Activated naive CD8-positive, alpha-beta T cell treated with anti-CD3 and anti-CD28 coated beads, Interleukin-2, amount 50 U/mL, for 24 hours (primary cell): Measurements from ENCODE around the gene GTF3C4.

Experiments
- ATAC-seq: fragments of 150-1000 bp; cut with Tn5 transposase; one replicate; pipeline ENCODE4 v1.10.0; 2021
- DNase-seq: peaks from one replicate; pipeline ENCODE4 v3.0.0; 2021
- H3K27ac Mint-ChIP-seq: one replicate; pipeline ENCODE4 v1.8.0; 2021; ENCODE audit warnings: mild to moderate bottlenecking, mixed read lengths
- H3K27me3 Mint-ChIP-seq: one replicate; pipeline ENCODE4 v1.8.0; 2021; ENCODE audit warnings: mixed read lengths
- H3K36me3 Mint-ChIP-seq: one replicate; pipeline ENCODE4 v1.8.0; 2021; ENCODE audit warnings: low read depth, mixed read lengths
- H3K4me1 Mint-ChIP-seq: one replicate; pipeline ENCODE4 v1.8.0; 2021; ENCODE audit warnings: mixed read lengths
- H3K4me3 Mint-ChIP-seq: one replicate; pipeline ENCODE4 v1.8.0; 2021; ENCODE audit warnings: mild to moderate bottlenecking, moderate library complexity, mixed read lengths
- H3K9me3 Mint-ChIP-seq: one replicate; pipeline ENCODE4 v1.8.0; 2021; ENCODE audit warnings: mixed read lengths

Gene GTF3C4, protein sequence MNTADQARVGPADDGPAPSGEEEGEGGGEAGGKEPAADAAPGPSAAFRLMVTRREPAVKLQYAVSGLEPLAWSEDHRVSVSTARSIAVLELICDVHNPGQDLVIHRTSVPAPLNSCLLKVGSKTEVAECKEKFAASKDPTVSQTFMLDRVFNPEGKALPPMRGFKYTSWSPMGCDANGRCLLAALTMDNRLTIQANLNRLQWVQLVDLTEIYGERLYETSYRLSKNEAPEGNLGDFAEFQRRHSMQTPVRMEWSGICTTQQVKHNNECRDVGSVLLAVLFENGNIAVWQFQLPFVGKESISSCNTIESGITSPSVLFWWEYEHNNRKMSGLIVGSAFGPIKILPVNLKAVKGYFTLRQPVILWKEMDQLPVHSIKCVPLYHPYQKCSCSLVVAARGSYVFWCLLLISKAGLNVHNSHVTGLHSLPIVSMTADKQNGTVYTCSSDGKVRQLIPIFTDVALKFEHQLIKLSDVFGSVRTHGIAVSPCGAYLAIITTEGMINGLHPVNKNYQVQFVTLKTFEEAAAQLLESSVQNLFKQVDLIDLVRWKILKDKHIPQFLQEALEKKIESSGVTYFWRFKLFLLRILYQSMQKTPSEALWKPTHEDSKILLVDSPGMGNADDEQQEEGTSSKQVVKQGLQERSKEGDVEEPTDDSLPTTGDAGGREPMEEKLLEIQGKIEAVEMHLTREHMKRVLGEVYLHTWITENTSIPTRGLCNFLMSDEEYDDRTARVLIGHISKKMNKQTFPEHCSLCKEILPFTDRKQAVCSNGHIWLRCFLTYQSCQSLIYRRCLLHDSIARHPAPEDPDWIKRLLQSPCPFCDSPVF

GRCh38 chr9:132670457-132671391 lies at the start of gene GTF3C4:
TSS of gene GTF3C4 (plus strand) at chr9:132670464. CDS start at chr9:132670599, 135 bp downstream.
- Mint-ChIP-seq H3K4me1 (peaks cover 47% of the 10 kb centered on the region), H3K27me3 (no peaks in the 10 kb centered on the region), H3K36me3 (peaks cover 33% of the 10 kb centered on the region), H3K4me3 (peak within 1 kb of the TSS; percentile 89), H3K27ac (peak within 1 kb of the TSS; percentile 92), H3K9me3 (no peaks in the 10 kb centered on the region)
- DNase-seq: peak; percentile 87
- ATAC-seq: peak; percentile 31

DNA sequence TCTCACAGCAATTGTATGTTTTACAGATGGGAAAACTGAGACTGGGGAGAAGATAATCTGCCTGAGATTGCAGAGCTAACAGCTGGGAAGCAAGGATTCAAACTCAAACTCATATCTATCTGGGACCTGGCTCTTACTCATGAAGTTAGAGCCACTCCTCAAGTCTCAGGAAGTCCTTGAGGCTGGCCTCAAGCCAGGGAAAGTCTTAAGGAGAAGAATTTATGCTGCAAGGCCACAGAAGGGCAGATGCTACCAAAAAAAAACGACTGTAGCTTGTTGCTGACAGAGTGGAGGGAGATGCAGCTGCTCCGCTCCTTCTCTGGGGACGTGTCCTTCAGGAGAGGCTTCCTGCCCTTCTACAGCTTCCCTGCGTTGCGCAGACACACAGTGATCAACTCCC lies 48.1 kb upstream of the GTF3C4 start:
- H3K9me3 Mint-ChIP-seq: no peaks in the 10 kb centered on the region
- H3K4me1 Mint-ChIP-seq: no peaks in the 10 kb centered on the region
- no peak overlapping the region for H3K27ac Mint-ChIP-seq
- peaks cover 63% of the 10 kb centered on the region for H3K36me3 Mint-ChIP-seq
- H3K27me3 Mint-ChIP-seq: no peaks in the 10 kb centered on the region
- ATAC-seq: no peak
- no peak for DNase-seq
- no peak overlapping the region for H3K4me3 Mint-ChIP-seq

DNA sequence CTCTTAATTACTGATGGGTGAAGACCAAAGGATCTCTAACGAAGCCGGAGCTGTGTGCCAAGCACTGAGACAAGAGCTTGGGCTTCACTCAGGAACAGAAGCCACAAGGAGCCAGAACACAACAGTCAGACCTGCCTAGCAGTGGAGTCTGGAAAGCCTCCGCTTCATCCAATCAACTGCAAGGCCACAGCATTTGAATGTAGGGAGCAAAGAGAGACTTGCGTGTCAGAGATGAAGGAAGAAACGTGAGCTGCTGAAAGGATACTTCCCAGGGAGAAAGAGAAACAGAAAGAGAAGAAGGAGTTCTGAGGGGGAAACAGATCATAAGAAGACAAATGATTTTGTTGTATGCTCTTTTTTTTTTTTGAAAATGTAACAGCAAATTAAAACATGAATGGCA lies 44.0 kb upstream of the GTF3C4 start:
- H3K27ac Mint-ChIP-seq: no peak overlapping the region
- H3K9me3 Mint-ChIP-seq: no peaks in the 10 kb centered on the region
- H3K4me1 Mint-ChIP-seq: no peaks in the 10 kb centered on the region
- no peaks in the 10 kb centered on the region for H3K27me3 Mint-ChIP-seq
- no peak overlapping the region for H3K4me3 Mint-ChIP-seq
- peaks cover 70% of the 10 kb centered on the region for H3K36me3 Mint-ChIP-seq
- DNase-seq: no peak
- no peak for ATAC-seq

DNA sequence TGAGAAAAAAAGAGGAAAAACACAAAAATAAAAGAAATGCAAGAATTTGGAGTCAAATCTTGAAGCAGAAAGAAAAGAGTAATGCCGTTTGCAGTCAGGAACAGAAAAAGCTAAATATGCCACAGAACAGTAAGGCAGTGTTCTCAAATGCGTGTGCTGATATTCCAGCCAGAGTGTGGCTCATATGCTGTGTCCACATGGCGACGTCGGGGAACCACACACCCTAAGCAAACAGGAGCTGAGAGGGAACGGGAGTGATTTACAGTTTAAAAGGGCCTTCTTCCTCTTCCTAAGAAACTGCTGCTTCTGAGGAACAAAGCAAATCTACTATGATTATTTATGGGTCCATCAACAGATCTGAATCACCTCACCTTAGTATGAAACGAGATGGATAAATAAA lies 43.2 kb upstream of the GTF3C4 start:
- H3K4me1 Mint-ChIP-seq: no peaks in the 10 kb centered on the region
- H3K27ac Mint-ChIP-seq: no peak overlapping the region
- DNase-seq (no peak), ATAC-seq (no peak)
- peaks cover 70% of the 10 kb centered on the region for H3K36me3 Mint-ChIP-seq
- no peaks in the 10 kb centered on the region for H3K27me3 Mint-ChIP-seq
- no peak overlapping the region for H3K4me3 Mint-ChIP-seq
- H3K9me3 Mint-ChIP-seq: no peaks in the 10 kb centered on the region

DNA sequence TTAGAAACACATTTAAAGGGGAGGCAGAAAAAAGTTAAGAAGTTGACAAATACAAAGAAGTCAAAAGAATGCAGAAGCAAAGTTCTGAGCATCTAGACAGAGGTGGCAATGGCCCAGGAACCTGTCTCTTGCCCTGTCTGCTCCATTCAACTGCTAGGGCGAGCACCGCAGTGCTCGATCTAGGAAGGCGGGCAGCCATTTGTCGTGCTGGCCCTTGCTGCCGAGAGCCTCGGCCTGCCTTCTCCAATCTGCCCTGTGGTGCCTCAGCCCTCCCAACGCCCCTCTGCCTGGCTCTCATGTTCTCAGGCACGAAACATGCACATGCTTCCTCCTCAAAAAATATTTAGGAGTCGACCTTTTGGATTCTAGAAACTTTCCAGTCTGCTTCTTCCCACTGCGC lies 42.7 kb upstream of the GTF3C4 start:
- H3K27ac Mint-ChIP-seq: no peak overlapping the region
- H3K36me3 Mint-ChIP-seq: peaks cover 70% of the 10 kb centered on the region
- no peak for DNase-seq

GRCh38 chr9:132628746-132629145 lies 41.5 kb upstream of the GTF3C4 start:
- ATAC-seq: no peak
- no peaks in the 10 kb centered on the region for H3K4me1 Mint-ChIP-seq
- DNase-seq: no peak

More for the DNA sequence above, 42.7 kb upstream of the GTF3C4 start:
- Mint-ChIP-seq H3K4me3 (no peak overlapping the region), H3K4me1 (no peaks in the 10 kb centered on the region), H3K9me3 (no peaks in the 10 kb centered on the region), H3K27me3 (no peaks in the 10 kb centered on the region)
- ATAC-seq: no peak

DNA sequence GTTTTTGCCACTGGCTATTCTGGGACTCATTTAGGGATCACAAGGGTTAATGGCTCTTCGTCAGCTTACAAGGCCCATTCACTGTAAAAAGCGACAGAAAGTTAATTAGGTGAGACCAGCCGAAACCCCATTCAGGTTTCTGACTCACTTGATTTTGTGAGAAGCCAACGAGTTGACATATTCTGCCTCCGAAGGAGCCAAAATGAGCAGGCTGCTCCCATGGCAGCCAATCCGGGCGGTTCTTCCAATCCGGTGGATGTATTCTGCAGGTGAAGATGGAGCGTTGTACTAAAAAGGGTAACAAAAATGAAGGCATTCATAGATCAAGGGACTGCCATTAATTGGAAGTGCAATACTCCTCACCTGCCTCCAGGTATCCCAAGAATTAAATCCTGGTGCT lies 40.1 kb upstream of the GTF3C4 start:
- H3K36me3 Mint-ChIP-seq: peaks cover 69% of the 10 kb centered on the region
- H3K27ac Mint-ChIP-seq: no peak overlapping the region
- no peaks in the 10 kb centered on the region for H3K27me3 Mint-ChIP-seq
- H3K4me3 Mint-ChIP-seq: no peak overlapping the region
- DNase-seq (no peak), ATAC-seq (no peak)
- no peaks in the 10 kb centered on the region for H3K4me1 Mint-ChIP-seq
- H3K9me3 Mint-ChIP-seq: no peaks in the 10 kb centered on the region

More at GRCh38 chr9:132628746-132629145, 41.5 kb upstream of the GTF3C4 start:
- no peak overlapping the region for H3K27ac Mint-ChIP-seq
- peaks cover 72% of the 10 kb centered on the region for H3K36me3 Mint-ChIP-seq
- H3K4me3 Mint-ChIP-seq: no peak overlapping the region
- no peaks in the 10 kb centered on the region for H3K9me3 Mint-ChIP-seq
- no peaks in the 10 kb centered on the region for H3K27me3 Mint-ChIP-seq

GRCh38 chr9:132630811-132631210 lies 39.5 kb upstream of the GTF3C4 start:
- H3K27ac Mint-ChIP-seq: no peak overlapping the region
- ATAC-seq: no peak

GRCh38 chr9:132631280-132631679 lies 39.0 kb upstream of the GTF3C4 start:
- Mint-ChIP-seq H3K27me3 (no peaks in the 10 kb centered on the region), H3K27ac (no peak overlapping the region), H3K36me3 (peaks cover 61% of the 10 kb centered on the region), H3K4me1 (no peaks in the 10 kb centered on the region), H3K4me3 (no peak overlapping the region), H3K9me3 (no peaks in the 10 kb centered on the region)
- no peak for DNase-seq
- ATAC-seq: no peak

More at GRCh38 chr9:132630811-132631210, 39.5 kb upstream of the GTF3C4 start:
- DNase-seq: no peak
- Mint-ChIP-seq H3K36me3 (peaks cover 65% of the 10 kb centered on the region), H3K27me3 (no peaks in the 10 kb centered on the region), H3K9me3 (no peaks in the 10 kb centered on the region), H3K4me1 (no peaks in the 10 kb centered on the region), H3K4me3 (no peak overlapping the region)

GRCh38 chr9:132631685-132632084 lies 38.6 kb upstream of the GTF3C4 start:
- ATAC-seq (no peak), DNase-seq (no peak)
- H3K27ac Mint-ChIP-seq: no peak overlapping the region
- no peaks in the 10 kb centered on the region for H3K4me1 Mint-ChIP-seq
- no peak overlapping the region for H3K4me3 Mint-ChIP-seq
- no peaks in the 10 kb centered on the region for H3K9me3 Mint-ChIP-seq
- peaks cover 57% of the 10 kb centered on the region for H3K36me3 Mint-ChIP-seq
- H3K27me3 Mint-ChIP-seq: no peaks in the 10 kb centered on the region

DNA sequence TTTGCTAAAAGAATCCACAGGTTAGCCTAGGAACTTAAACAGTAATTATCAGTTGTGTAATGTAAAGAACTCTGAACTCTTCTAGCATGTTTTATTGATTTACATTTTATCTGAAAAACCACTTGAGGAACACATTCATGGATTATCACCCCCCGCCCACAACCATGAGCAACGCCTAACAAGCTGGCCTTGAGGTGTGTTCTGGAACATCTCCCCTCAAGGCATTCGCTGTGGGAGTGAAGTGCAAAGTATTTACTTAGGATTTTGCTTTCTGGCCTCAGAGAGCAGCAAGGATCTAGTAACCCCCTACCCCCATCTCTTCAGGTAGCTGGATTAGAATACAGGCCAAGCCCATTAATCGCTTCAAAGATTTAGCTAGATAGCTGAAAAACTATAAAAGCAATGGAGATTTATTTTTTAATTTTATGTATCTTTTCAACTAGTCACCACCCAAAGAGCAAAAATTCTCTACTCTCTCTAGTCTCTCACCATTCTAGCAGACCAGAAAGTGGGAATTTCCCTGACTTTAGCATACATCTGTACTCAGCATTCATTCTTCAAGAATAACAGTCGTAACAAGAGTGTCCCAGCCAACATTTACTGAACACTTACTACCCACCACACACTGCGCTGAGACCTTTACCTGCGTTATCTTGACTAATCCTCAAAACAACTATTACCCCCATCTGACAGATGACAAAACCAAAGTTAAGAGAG lies 37.7 kb upstream of the GTF3C4 start:
- DNase-seq: no peak
- Mint-ChIP-seq H3K36me3 (peaks cover 56% of the 10 kb centered on the region), H3K27ac (no peak overlapping the region)

DNA sequence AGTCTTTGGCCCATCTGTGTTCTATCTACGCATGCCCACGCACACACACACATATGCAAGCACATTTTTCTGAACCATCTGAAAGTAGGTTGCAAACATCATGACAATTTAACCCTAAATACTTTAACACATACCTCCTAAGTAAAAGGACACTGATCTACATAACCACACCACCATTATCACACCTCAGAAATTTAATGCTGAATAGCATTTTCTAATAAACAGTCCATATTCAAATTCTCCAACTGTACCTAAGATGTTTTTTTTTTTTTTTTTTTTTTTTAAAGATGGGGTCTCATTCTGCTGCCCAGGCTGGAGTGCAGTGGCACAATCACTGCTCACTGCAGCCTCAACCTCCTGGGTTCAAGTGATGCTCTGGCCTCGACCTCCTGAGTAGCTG lies 35.9 kb upstream of the GTF3C4 start:
- Mint-ChIP-seq H3K4me3 (no peak overlapping the region), H3K27me3 (no peaks in the 10 kb centered on the region), H3K27ac (no peak overlapping the region), H3K9me3 (no peaks in the 10 kb centered on the region), H3K4me1 (no peaks in the 10 kb centered on the region), H3K36me3 (peaks cover 51% of the 10 kb centered on the region)
- no peak for DNase-seq
- ATAC-seq: no peak

More for the DNA sequence above, 37.7 kb upstream of the GTF3C4 start:
- Mint-ChIP-seq H3K27me3 (no peaks in the 10 kb centered on the region), H3K4me3 (no peak overlapping the region), H3K4me1 (no peaks in the 10 kb centered on the region), H3K9me3 (no peaks in the 10 kb centered on the region)
- ATAC-seq: no peak

DNA sequence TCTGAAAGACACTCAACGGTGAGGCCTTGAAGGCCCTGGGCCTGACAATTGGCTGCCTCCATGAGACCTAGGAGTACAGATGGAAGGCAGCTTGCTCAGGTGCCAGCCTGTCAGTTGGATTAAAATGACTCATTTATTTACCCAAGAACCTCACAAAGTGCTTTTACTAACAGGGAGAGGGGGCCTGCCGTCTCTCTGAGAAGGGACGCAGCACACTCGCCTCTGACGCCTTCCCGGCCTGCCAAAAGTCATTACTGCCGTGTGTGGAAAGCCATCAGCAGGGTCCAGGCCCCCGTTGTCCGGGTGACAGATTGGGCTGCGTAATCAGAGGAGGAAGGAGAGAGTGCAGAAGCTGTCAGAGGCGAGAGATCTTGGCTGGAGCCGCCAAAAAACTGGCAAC lies 32.9 kb upstream of the GTF3C4 start:
- no peak for DNase-seq
- Mint-ChIP-seq H3K36me3 (peaks cover 39% of the 10 kb centered on the region), H3K4me1 (no peaks in the 10 kb centered on the region), H3K27me3 (no peaks in the 10 kb centered on the region), H3K4me3 (no peak overlapping the region), H3K9me3 (no peaks in the 10 kb centered on the region), H3K27ac (no peak overlapping the region)
- no peak for ATAC-seq

DNA sequence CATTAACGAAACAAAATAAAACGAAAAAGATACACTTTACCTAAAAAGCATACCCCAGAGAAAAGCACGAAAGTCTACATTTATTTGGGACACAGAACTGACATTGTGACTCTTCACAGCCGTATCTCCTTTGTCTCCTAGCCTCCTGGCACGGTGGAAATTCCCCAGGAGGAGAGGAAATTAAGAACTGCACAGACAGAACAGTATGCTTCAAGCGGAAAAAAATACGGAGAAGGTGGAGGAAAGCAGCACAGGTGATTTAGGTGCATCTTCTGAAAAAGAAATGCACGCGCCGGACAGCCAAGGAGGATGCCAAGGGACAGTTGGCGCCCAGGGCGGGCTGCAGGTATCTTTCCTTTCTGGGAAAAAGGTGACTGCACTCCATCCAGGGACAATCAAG lies 32.5 kb upstream of the GTF3C4 start:
- Mint-ChIP-seq H3K4me1 (no peaks in the 10 kb centered on the region), H3K9me3 (no peaks in the 10 kb centered on the region), H3K4me3 (no peak overlapping the region), H3K27me3 (no peaks in the 10 kb centered on the region), H3K27ac (no peak overlapping the region), H3K36me3 (peaks cover 42% of the 10 kb centered on the region)
- DNase-seq (no peak), ATAC-seq (no peak)
